Stomach (tissue), 9 donors: ENCODE results near the gene CSNK2B. TPM values are rescaled to one million over a fixed set of nuclear protein-coding genes. Genes with fewer than 3 reads are reported as not detected.
"Not testable (repeated sequence)": the region's sequence is repeated elsewhere in the genome, so short reads cannot be mapped to it uniquely, and the experiment has no call there.

Experiments
- DNase-seq, 2 donors: peaks; one replicate each; pipeline versions ENCODE4 v3.0.0 to v3.0.0-alpha.2; 2013 to 2019
- H3K27ac ChIP-seq, 5 donors: fragments of 200-600 bp in 4 of 5; sonication (generic) in 4 of 5; one replicate each; pipeline ENCODE4 v1.5.1; 2013 to 2019; ENCODE audit warnings: mild to moderate bottlenecking in 1 of 5, moderate library complexity in 1 of 5
- H3K27me3 ChIP-seq, 3 donors: fragments of 200-600 bp; sonication (generic); one replicate each; pipeline ENCODE4 v1.5.1; 2017 to 2019; ENCODE audit warnings: mixed run types in 1 of 3
- H3K36me3 ChIP-seq, 4 donors: fragments of 200-600 bp; sonication (generic); 1 replicate in 3 of 4; 2 replicates in 1 of 4; pipeline ENCODE4 v1.5.1; 2016 to 2019
- H3K4me1 ChIP-seq, 4 donors: fragments of 200-600 bp; sonication (generic); one replicate each; pipeline ENCODE4 v1.5.1; 2016 to 2019
- H3K4me3 ChIP-seq, 4 donors: fragments of 200-600 bp; sonication (generic) in 3 of 4; one replicate each; pipeline ENCODE4 v1.5.1; 2016 to 2019; ENCODE audit warnings: mild to moderate bottlenecking in 1 of 4
- H3K9me3 ChIP-seq, 4 donors: fragments of 200-600 bp; sonication (generic); one replicate each; pipeline ENCODE4 v1.5.1; 2016 to 2019
- EP300 ChIP-seq: sonication (generic); formaldehyde crosslinking; IDR thresholded peaks from one replicate; pipeline ENCODE4 v1.6.1; 2017; ENCODE audit warnings: antibody characterized with exemption
- POLR2A ChIP-seq, 4 donors: fragments of 450-650 bp; IDR thresholded peaks; one replicate each; pipeline ENCODE4 v1.6.1; 2016; ENCODE audit warnings: antibody characterized with exemption in 4 of 4, control low read depth in 2 of 4, mild to moderate bottlenecking in 1 of 4, moderate library complexity in 1 of 4
- POLR2AphosphoS5 ChIP-seq, 3 donors: sonication (generic); formaldehyde crosslinking; IDR thresholded peaks; one replicate each; pipeline ENCODE4 v1.6.1; 2016; ENCODE audit warnings: antibody characterized with exemption in 3 of 3
- WGBS, 5 donors: extraction: QIAGEN DNeasy Blood & Tissue Kit in 3 of 5; methylation state at CpG; one replicate each; pipeline versions ENCODE4 v1.1.5 to v1.1.7; 2013 to 2018; 5-methylcytosine and 5-hydroxymethylcytosine counted together
- intact Hi-C: fragments of 100-400 bp; cut with DNase I; formaldehyde crosslinking; loops from one replicate; pipeline ENCODE4 v1.15.1; 2023; ENCODE audit warnings: low total_unique reads
- polyA plus RNA-seq, 3 donors: library from polyadenylated mRNA; stranded (reverse); fragments of 200-250 nt; gene quantifications; one replicate each; pipeline ENCODE4 v1.2.3, GENCODE V29; 2013
- total RNA-seq, 5 donors: library from RNA; depleted of rRNA; stranded (reverse); fragments of >200 nt; gene quantifications; one replicate each; pipeline versions ENCODE4 v1.1.0 to v1.2.3, GENCODE V29; 2014 to 2016
- TF ChIP-seq, protein P1 (sequence below), 7 experiments: fragments of 450-650 bp in 4 of 7; fragments of 200-600 bp in 3 of 7; sonication (generic) in 3 of 7; IDR thresholded peaks; one replicate each; pipeline ENCODE4 v1.5.1; 2016 to 2019; ENCODE audit warnings: antibody characterized with exemption in 7 of 7, control low read depth in 2 of 7, mild to moderate bottlenecking in 1 of 7
- donor health status: healthy with polysubstance abuse.
- donor health status: Bipolar disorder and iron deficiency.
- donor health status: healthy.

The CSNK2B gene
- total and polyA plus RNA-seq, 8 donors, result 11.3 to 375 (median 166) TPM

DNA sequence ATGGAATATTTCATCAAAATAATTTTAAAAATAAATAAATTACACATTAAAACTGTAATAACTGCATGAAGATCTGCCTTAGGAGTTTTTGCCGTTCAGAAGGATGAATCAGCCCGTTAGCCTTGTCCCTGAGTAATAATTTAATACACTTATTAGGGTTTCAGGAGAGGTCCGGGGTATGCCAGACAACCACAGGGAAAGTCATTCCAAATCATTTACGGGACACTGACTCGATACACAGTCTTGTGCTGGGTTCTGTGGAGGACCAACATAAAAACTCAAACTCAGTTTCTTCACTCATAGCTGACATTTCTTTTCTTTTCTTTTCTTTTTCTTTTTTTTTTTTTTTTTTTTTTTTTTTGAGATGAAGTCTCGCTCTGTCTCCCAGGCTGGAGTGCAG is 40.1 kb downstream of the CSNK2B start:
- WGBS, 5 donors, result 88 to 94% (median 92%) methylated on average over 5 to 6 of the region's 6 CpGs
- no peak overlapping the region for H3K27ac ChIP-seq
- H3K4me3 ChIP-seq, result no peak overlapping the region
- peaks cover 0 to 4% (median 0%) of the 10 kb centered on the region in 3 donors for H3K27me3 ChIP-seq
- H3K36me3 ChIP-seq, result peaks cover 0 to 2% (median under 1%) of the 10 kb centered on the region in 4 donors
- TF ChIP-seq, protein P1, sequence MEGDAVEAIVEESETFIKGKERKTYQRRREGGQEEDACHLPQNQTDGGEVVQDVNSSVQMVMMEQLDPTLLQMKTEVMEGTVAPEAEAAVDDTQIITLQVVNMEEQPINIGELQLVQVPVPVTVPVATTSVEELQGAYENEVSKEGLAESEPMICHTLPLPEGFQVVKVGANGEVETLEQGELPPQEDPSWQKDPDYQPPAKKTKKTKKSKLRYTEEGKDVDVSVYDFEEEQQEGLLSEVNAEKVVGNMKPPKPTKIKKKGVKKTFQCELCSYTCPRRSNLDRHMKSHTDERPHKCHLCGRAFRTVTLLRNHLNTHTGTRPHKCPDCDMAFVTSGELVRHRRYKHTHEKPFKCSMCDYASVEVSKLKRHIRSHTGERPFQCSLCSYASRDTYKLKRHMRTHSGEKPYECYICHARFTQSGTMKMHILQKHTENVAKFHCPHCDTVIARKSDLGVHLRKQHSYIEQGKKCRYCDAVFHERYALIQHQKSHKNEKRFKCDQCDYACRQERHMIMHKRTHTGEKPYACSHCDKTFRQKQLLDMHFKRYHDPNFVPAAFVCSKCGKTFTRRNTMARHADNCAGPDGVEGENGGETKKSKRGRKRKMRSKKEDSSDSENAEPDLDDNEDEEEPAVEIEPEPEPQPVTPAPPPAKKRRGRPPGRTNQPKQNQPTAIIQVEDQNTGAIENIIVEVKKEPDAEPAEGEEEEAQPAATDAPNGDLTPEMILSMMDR (IDR thresholded peaks at IDR 0.05), result no peak
- TF ChIP-seq POLR2A (IDR thresholded peaks at IDR 0.05) (no peak), POLR2AphosphoS5 (IDR thresholded peaks at IDR 0.05) (no peak), EP300 (no peak)
- peaks cover 11 to 27% (median 20%) of the 10 kb centered on the region in 4 donors for H3K4me1 ChIP-seq
- no peak for DNase-seq
- H3K9me3 ChIP-seq, result no peaks in the 10 kb centered on the region
- intact Hi-C loops, result no loop called here

DNA sequence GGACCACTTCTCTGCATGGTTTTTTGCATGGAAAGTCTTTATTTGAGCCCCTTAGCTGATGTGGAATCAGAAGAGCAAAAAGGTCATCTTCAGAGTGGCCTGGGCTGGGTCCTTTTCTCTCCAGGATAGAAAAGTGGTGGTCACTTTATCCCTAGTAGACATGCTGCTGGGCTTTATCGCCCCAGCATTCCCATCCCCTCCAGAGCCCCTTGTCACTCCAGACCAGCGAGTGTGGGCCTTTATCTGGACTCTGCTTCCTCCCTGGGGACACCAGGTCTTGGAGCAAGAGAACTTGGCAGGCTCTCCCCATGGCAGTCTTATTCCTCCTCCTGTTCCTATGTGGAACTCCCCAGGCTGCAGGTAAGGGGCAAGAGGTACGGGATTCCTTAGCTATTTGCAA is 40.7 kb downstream of the CSNK2B start, which contains the start of gene LY6G6F:
TSS of gene LY6G6F (plus strand) at position 268 of the 400 bp plus-strand sequence. CDS start at position 309, 41 bp downstream.
- no peak for DNase-seq
- no peak for TF ChIP-seq POLR2AphosphoS5 (IDR thresholded peaks at IDR 0.05)
- TF ChIP-seq, protein P1 (IDR thresholded peaks at IDR 0.05), result no peak
- TF ChIP-seq EP300, result no peak
- no peak for TF ChIP-seq POLR2A (IDR thresholded peaks at IDR 0.05)
- intact Hi-C loops, result no loop called here
- H3K4me3 ChIP-seq, result no peak within 1 kb of the TSS
- no peaks in the 10 kb centered on the region for H3K36me3 ChIP-seq
- H3K27me3 ChIP-seq, result peaks cover 0 to 4% (median 0%) of the 10 kb centered on the region in 3 donors
- no peaks in the 10 kb centered on the region for H3K9me3 ChIP-seq
- 44 to 65% (median 53%) methylated on average over 3 of the region's 3 CpGs for WGBS, 5 donors
- no peak within 1 kb of the TSS for H3K27ac ChIP-seq
- peaks cover 8 to 25% (median 13%) of the 10 kb centered on the region in 4 donors for H3K4me1 ChIP-seq

DNA sequence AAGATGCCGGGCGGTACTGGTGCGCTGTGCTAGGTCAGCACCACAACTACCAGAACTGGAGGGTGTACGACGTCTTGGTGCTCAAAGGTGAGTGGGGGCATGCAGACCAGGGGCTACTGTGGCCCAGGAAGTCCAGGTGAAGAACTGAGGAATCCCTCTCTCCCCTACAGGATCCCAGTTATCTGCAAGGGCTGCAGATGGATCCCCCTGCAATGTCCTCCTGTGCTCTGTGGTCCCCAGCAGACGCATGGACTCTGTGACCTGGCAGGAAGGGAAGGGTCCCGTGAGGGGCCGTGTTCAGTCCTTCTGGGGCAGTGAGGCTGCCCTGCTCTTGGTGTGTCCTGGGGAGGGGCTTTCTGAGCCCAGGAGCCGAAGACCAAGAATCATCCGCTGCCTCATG is 41.8 kb downstream of the CSNK2B start:
- H3K36me3 ChIP-seq, result no peaks in the 10 kb centered on the region
- H3K27me3 ChIP-seq, result peaks cover 0 to 4% (median 0%) of the 10 kb centered on the region in 3 donors
- H3K4me1 ChIP-seq, result peaks cover 0 to 18% (median 6%) of the 10 kb centered on the region in 4 donors
- whole genome bisulfite sequencing, 5 donors, result 81 to 95% (median 88%) methylated on average over 9 to 10 of the region's 10 CpGs
- no peak overlapping the region for H3K4me3 ChIP-seq
- no peak for DNase-seq
- intact Hi-C loops, result no loop called here
- H3K9me3 ChIP-seq, result no peaks in the 10 kb centered on the region
- TF ChIP-seq POLR2AphosphoS5 (IDR thresholded peaks at IDR 0.05), result no peak
- no peak for TF ChIP-seq POLR2A (IDR thresholded peaks at IDR 0.05)
- TF ChIP-seq EP300, result no peak
- TF ChIP-seq, protein P1 (IDR thresholded peaks at IDR 0.05), result no peak
- no peak overlapping the region for H3K27ac ChIP-seq

DNA sequence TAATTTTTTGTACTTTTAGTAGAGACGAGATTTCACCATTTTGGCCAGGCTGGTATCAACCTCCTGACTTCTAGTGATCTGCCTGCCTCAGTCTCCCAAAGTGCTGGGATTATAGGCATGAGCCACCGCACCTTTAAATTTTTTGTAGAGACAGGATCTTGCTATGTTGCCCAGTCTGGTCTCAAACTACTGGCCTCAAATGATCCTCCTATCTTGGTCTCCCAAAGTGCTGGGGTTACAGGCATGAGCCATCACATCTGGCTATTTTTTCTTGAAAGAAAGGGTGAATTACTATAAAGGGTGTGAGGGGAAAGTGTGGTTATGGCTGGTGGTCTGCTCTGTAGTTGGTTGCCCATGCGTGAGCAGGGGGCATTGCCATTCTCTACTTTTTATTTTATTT is 42.3 kb downstream of the CSNK2B start:
- DNase-seq, result no peak
- Histone ChIP-seq H3K4me1 (peaks cover 0 to 18% (median 6%) of the 10 kb centered on the region in 4 donors), H3K27me3 (peaks cover 0 to 4% (median 0%) of the 10 kb centered on the region in 3 donors), H3K27ac (no peak overlapping the region), H3K36me3 (no peaks in the 10 kb centered on the region), H3K4me3 (no peak overlapping the region), H3K9me3 (no peaks in the 10 kb centered on the region)
- 89 to 98% (median 96%) methylated on average over 3 of the region's 3 CpGs for WGBS, 5 donors
- intact Hi-C loops, result no loop called here
- no peak for TF ChIP-seq POLR2A (IDR thresholded peaks at IDR 0.05)
- TF ChIP-seq POLR2AphosphoS5 (IDR thresholded peaks at IDR 0.05), result no peak
- TF ChIP-seq, protein P1 (IDR thresholded peaks at IDR 0.05), result no peak
- no peak for TF ChIP-seq EP300

DNA sequence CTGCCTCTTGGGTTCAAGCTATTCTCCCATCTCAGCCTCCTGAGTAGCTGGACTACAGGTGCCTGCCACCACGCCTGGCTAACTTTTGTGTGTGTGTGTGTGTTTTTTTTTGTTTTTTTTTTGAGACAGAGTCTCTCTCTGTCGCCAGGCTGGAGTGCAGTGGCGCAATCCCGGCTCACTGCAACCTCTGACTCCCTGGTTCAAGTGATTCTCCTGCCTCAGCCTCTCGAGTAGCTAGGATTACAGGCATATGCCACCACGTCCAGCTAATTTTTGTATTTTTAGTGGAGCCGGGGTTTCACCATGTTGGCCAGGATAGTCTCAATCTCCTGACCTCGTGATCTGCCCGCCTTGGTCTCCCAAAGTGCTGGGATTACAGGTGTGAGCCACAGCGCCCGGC is 43.3 kb downstream of the CSNK2B start:
- intact Hi-C loops, result not testable (repeated sequence)

More for the DNA sequence above, 43.3 kb downstream of the CSNK2B start:
- not testable (repeated sequence) for H3K4me3 ChIP-seq, H3K27me3 ChIP-seq, H3K36me3 ChIP-seq, H3K9me3 ChIP-seq, H3K27ac ChIP-seq, DNase-seq
- H3K4me1 ChIP-seq, result peaks cover 0 to 10% (median 0%) of the 10 kb centered on the region in 4 donors
- 89 to 94% (median 93%) methylated on average over 11 of the region's 11 CpGs for WGBS, 5 donors
